Stimulated activated CD4-positive, alpha-beta T cell treated with anti-CD3 and anti-CD28 coated beads, TNF-alpha, amount 100 ng/mL, for 48 hours (primary cell): ENCODE measurements around the gene HESX1.

Experiments
- DNase-seq, 3 donors: peaks; one replicate each; pipeline ENCODE4 v3.0.0-alpha.2; 2020; ENCODE audit warnings: low read depth in 3 of 3

The HESX1 gene

GRCh38 chr3:57199895-57200297 is at the start of gene HESX1:
TSS of gene HESX1 (minus strand) at chr3:57199978. CDS start at chr3:57199918, 60 bp downstream.
- DNase-seq = no peak

- DNase-seq = no peak
These were observed 45.2 kb upstream of the HESX1 start for GRCh38 chr3:57244946-57245345.

GRCh38 chr3:57234613-57235575 is 35.1 kb upstream of the HESX1 start:
- DNase-seq = no peak

- DNase-seq = no peak
These were observed 34.0 kb upstream of the HESX1 start for GRCh38 chr3:57233799-57234198.

GRCh38 chr3:57230006-57230405 is 30.2 kb upstream of the HESX1 start:
- no peak for DNase-seq

- peak in 1 of 3 donors; percentile 27 for DNase-seq
These were observed 28.4 kb upstream of the HESX1 start for GRCh38 chr3:57227930-57228751.

- peak; percentile 76 to 86 (median 82) for DNase-seq
These were observed 27.6 kb upstream of the HESX1 start, which contains the start of gene APPL1 for GRCh38 chr3:57227204-57227929. TSS of gene APPL1 (plus strand) at chr3:57227729. CDS start at chr3:57227884, 155 bp downstream.

GRCh38 chr3:57226176-57226575 is 26.4 kb upstream of the HESX1 start:
- no peak for DNase-seq

GRCh38 chr3:57224856-57225255 is 25.1 kb upstream of the HESX1 start:
- no peak for DNase-seq

GRCh38 chr3:57221883-57222282 is 22.1 kb upstream of the HESX1 start:
- no peak for DNase-seq

- DNase-seq = no peak
These were observed 6.6 kb upstream of the HESX1 start for GRCh38 chr3:57206423-57206822.

GRCh38 chr3:57194641-57195040 is 5.1 kb downstream of the HESX1 start:
- no peak for DNase-seq

GRCh38 chr3:57192028-57192427 is 7.8 kb downstream of the HESX1 start:
- DNase-seq = no peak

GRCh38 chr3:57184526-57184925 is 15.3 kb downstream of the HESX1 start:
- DNase-seq = no peak

GRCh38 chr3:57179580-57180410 is 20.0 kb downstream of the HESX1 start:
- DNase-seq = no peak

GRCh38 chr3:57176045-57176444 is 23.7 kb downstream of the HESX1 start:
- DNase-seq = no peak

- no peak for DNase-seq
These were observed 26.1 kb downstream of the HESX1 start for GRCh38 chr3:57173687-57174086.

GRCh38 chr3:57170946-57171345 is 28.8 kb downstream of the HESX1 start:
- DNase-seq = no peak

- peak; percentile 24 to 64 (median 38) for DNase-seq
These were observed 29.7 kb downstream of the HESX1 start for GRCh38 chr3:57169872-57170623.

GRCh38 chr3:57169108-57169507 is 30.7 kb downstream of the HESX1 start:
- no peak for DNase-seq
